ENCODE measurements around the gene CHRM4.

CHRM4 gene

DNA sequence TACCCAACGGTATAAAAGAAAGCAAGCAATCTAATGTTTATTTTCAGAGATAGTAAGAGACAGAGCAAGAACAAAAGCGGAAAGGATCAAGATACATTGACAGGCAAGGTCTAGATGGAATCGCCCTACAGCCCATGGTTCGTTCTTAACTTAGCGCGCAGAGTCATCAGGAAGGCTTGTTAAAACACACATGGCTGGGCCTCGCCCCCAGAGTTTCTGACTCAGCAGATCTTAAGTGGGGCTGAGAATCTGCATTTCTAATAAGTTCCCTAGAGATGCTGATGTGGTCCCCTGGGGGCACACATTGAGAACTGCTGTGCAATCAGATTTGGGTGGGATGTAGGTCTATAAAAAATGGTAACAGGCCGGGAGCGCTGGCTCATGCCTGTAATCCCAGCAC, 35.8 kb upstream of the CHRM4 start:
- H3K4me3 ChIP-seq (ENCODE audit: low read length): no peak overlapping the region
- TF ChIP-seq, protein P1, sequence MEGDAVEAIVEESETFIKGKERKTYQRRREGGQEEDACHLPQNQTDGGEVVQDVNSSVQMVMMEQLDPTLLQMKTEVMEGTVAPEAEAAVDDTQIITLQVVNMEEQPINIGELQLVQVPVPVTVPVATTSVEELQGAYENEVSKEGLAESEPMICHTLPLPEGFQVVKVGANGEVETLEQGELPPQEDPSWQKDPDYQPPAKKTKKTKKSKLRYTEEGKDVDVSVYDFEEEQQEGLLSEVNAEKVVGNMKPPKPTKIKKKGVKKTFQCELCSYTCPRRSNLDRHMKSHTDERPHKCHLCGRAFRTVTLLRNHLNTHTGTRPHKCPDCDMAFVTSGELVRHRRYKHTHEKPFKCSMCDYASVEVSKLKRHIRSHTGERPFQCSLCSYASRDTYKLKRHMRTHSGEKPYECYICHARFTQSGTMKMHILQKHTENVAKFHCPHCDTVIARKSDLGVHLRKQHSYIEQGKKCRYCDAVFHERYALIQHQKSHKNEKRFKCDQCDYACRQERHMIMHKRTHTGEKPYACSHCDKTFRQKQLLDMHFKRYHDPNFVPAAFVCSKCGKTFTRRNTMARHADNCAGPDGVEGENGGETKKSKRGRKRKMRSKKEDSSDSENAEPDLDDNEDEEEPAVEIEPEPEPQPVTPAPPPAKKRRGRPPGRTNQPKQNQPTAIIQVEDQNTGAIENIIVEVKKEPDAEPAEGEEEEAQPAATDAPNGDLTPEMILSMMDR (conservative IDR thresholded peaks at IDR 0.05; ENCODE audit: low read length): no peak
- DNase-seq (ENCODE audit: low read depth): no peak

DNA sequence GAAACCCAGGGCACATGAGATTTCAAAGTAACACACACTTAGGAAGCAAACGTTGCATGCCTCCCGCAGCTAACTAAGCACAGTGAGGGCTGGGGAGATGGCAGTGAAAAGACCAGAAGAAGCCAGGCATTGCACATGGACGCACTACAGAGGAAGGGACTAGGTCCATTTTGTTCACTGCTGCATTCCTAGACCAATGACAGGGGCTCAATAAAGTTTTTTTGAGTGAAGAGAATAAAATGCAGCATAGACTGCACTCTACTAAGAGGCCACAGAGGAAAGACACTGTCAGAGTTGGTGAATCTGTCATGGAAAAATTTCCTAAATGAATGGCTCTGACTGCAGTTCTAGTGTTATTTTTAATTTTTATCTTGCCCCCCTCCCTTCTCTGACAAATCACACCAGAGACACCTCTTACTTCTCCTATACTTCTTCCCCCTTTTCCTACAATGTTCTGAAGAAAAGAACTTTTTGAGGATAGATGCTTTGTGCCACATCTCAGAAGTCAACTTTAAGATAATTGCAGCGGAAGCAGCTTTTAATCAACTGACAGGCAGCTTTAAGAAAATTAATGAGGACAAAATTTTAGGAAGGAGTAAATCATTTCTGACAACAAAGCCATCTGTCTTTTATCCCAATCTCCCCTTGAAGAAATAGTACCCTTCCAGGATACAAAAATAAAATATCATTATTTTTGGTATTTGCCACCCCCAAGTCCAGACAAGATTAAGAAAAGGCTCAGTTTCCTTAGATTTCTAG, 34.8 kb upstream of the CHRM4 start:
- TF ChIP-seq, protein P1 (conservative IDR thresholded peaks at IDR 0.05; ENCODE audit: low read length): no peak
- no peak overlapping the region for H3K4me3 ChIP-seq (ENCODE audit: low read length)
- DNase-seq (ENCODE audit: low read depth): no peak

DNA sequence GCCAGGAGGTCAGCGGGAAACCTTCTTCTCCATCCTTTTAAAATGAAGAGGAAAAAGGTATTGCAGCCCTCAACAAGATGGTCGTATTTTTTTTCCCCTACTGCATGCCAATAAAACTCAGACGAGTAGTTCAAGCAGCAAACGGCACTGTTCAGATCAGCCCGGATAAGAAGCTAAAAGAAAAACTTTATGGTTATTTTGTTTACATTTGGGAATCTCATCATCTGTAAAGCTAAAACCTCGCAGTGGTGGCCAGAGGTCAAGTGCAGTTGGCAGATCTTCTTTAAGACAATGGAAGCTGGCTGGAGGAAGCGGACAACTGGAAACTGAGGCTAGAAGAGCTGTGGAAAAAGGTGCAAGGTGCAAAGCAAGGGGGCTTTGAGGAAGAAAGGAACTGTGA, 31.0 kb upstream of the CHRM4 start:
- no peak overlapping the region for H3K4me3 ChIP-seq (ENCODE audit: low read length)
- TF ChIP-seq, protein P1 (conservative IDR thresholded peaks at IDR 0.05; ENCODE audit: low read length): no peak
- DNase-seq (ENCODE audit: low read depth): no peak

DNA sequence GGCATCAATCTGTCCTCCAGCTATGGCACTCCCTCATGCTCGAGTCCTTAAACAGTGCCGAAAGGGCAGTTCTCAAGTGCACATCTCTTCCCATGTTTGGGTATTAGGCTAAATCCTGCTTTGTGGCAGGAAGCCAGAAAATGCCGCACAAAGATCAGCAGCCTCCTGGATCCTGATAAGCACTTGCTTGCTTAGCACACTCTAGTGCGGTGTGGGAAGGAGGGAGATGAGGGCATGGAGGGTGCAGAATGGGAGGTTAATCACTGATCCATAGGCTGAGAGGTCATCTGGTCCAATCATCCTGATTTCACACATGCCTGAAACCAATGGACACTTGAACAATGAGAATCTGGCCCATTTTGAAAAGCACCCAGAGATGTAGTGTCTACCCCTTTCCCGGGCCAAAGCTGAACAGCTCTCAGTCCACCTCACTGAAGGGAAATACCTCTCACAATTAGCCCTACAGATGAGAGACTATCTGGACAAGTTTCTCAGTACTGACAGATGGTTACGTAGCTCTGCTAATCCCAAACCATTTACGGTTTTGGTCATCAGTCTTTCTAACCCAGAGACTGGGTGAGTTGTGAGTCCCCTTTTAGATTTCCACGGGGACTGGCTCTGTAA, 29.8 kb upstream of the CHRM4 start:
- no peak for DNase-seq (ENCODE audit: low read depth)
- H3K4me3 ChIP-seq (ENCODE audit: low read length): no peak overlapping the region
- TF ChIP-seq, protein P1 (conservative IDR thresholded peaks at IDR 0.05; ENCODE audit: low read length): no peak

DNA sequence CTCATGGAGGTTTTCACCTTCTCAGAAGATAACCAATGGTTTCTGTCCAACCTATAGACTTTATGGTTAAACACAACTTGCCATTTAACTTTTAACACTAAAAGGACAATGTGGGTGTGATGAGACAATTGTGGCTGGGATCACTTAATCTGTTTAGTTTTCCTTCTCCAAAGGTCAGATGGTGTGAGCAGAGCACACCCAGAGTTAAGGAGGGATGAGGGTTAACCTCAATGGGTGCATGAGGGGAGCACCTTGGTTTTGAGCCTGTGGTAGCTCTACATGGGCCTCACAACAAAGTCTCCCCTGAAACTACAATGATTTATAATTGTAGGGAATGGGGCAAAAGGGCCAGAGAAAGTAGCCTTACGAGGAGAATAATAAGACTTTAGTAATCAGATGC, 28.9 kb upstream of the CHRM4 start:
- DNase-seq (ENCODE audit: low read depth): no peak

DNA sequence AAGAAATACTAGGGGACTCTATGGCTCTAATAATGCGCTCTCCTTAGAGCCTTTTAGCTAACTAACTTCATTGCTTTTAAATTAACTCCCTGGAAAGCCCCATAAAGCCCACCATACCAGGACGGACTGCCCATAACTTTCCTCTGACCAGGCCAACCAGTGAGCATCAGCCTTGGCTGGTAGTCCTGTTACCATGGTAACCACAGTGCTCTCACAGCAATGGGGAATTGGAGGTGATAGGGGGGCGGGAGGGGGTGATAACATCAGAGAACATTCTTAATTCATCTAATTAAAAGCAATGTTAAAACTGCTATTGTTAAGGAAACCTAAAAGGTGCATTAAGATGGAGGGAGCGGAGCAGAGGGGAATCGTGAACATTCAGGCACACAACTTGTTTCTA, 27.2 kb upstream of the CHRM4 start:
- no peak overlapping the region for H3K4me3 ChIP-seq (ENCODE audit: low read length)
- TF ChIP-seq, protein P1 (conservative IDR thresholded peaks at IDR 0.05; ENCODE audit: low read length): no peak
- no peak for DNase-seq (ENCODE audit: low read depth)

More for the DNA sequence above, 28.9 kb upstream of the CHRM4 start:
- TF ChIP-seq, protein P1 (conservative IDR thresholded peaks at IDR 0.05; ENCODE audit: low read length): no peak
- H3K4me3 ChIP-seq (ENCODE audit: low read length): no peak overlapping the region

DNA sequence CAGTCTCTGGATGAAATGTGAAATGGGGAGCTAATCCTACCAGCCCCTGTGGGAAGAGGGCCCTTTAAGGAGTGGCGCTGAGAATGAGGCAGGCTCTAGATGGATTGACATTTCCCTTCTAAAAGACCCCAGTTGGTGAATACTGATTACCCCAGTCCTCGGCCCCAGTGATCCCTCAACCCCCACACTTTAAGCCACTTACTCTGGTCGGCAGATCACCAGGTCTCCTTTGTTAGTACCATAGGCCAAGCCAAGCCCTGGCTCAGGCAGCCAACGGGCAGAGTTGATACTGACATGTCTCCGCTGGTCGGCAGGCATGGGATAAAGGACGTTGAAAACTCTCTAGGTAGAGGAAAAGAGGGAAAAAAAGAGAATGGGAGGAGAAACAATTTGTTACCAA, 26.1 kb upstream of the CHRM4 start:
- DNase-seq (ENCODE audit: low read depth): no peak
- H3K4me3 ChIP-seq (ENCODE audit: low read length): no peak overlapping the region
- TF ChIP-seq, protein P1 (conservative IDR thresholded peaks at IDR 0.05; ENCODE audit: low read length): no peak
